GM12873 (cell line): ENCODE results near the gene POM121L12.

Experiments
- CTCF ChIP-seq: IDR thresholded peaks from 2 replicates; pipeline ENCODE4 v1.5.1; 2012; ENCODE audit warnings: low read depth, mild to moderate bottlenecking, moderate library complexity, low read length, control low read depth; ENCODE audit not compliant: insufficient read depth; ENCODE audit errors: missing control alignments

Gene POM121L12

GRCh38 chr7:53060066-53060465 is 24.6 kb downstream of the POM121L12 start:
- TF ChIP-seq CTCF: no peak

DNA sequence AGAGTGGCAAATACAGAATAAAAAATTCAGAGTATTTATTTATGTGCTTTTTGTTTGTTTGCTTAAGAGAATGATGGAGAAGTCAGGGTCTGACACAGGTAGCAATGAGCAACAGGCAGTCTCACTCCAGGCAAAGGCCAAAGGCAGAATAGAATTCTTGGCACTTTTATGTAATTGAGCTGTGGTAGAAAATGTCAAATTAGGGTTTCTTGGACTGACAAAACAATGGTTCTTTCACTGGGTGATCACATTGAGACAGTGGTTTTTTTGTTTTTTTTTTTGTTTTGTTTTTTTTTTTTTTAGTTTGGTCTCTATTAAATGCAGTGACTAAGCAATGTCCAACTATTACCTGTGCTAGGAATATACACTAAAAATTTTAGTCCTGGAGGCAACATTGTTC is 27.4 kb downstream of the POM121L12 start:
- no peak for TF ChIP-seq CTCF

- no peak for TF ChIP-seq CTCF
Measured at GRCh38 chr7:53068673-53069072, 33.2 kb downstream of the POM121L12 start.

- TF ChIP-seq CTCF: no peak
Measured at GRCh38 chr7:53070883-53071282, 35.5 kb downstream of the POM121L12 start.
